HG02840 (cell line): ENCODE data around the gene RPTOR.

ENCODE experiments used
- ATAC-seq: cut with Tn5 transposase; IDR thresholded peaks from one replicate; pipeline ENCODE4 v1.9.1; 2021; ENCODE audit warnings: mild to moderate bottlenecking, moderate library complexity, moderate number of reproducible peaks; ENCODE audit not compliant: unreplicated experiment, low FRiP score

Gene RPTOR

DNA sequence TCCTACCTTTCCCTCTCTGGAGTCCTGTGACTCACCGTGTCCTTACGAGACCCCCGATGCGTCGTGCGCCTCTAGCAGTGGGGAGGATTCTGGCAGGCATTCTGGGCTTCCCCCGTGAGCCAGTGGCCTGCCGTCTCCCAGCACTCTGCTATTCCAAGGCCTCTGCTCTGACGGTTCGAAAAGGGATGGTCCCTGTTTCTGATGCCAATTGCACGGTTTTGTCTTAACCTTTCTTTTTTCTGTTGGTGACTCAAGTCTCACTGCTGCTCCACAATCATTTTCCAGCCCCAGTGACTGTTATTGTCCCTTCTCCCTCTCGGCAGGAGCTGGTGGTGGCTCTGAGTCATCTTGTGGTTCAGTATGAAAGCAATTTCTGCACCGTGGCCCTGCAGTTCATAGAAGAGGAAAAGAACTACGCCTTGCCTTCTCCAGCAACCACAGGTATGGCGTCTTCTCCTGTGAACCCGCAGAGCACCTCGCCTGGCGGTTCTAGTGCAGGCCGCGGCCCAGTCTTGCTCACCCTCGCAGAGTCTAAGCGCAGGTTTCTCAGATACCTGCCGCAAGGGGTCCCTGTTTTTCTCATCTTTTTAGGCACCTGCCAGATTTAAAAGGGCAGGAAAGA, 346.9 kb downstream of the RPTOR start:
- ATAC-seq: no peak

DNA sequence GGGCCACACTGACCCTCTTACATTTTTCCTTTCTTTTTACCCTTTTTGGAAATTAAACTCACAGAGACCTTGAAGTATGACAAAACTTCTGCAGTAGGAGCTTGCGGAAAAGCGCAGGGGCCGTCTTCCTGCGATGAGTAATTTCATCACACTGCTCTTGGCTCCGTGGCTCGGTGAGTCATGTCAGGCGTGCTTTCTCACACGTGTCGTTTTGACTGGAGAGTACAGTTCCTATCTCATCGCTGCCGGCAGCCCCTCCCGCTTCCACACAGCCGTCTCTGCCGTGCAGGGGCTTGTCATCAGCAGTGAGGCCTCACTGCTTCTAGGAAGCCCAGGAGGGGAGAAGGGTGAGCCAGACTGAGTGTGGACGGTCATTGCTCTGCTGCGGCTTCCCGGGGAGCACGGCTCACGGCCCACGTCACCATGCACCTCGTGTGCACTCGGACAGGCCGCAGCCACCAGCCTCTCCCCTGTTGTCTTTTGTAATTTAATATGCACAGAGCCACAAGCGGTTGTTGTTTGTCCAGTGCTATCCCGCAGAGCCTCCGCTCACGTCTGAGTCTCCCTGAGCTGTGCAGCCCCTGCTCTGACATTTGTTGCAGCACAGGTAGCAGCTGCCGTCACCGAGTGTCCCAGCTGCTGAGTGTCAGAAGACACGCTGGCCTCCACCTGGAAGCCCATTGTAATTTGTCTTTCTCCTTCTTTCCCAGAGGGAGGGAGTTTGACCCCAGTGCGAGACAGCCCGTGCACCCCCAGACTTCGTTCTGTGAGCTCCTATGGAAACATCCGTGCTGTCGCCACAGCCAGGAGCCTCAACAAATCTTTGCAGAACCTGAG, 347.6 kb downstream of the RPTOR start:
- no peak for ATAC-seq

DNA sequence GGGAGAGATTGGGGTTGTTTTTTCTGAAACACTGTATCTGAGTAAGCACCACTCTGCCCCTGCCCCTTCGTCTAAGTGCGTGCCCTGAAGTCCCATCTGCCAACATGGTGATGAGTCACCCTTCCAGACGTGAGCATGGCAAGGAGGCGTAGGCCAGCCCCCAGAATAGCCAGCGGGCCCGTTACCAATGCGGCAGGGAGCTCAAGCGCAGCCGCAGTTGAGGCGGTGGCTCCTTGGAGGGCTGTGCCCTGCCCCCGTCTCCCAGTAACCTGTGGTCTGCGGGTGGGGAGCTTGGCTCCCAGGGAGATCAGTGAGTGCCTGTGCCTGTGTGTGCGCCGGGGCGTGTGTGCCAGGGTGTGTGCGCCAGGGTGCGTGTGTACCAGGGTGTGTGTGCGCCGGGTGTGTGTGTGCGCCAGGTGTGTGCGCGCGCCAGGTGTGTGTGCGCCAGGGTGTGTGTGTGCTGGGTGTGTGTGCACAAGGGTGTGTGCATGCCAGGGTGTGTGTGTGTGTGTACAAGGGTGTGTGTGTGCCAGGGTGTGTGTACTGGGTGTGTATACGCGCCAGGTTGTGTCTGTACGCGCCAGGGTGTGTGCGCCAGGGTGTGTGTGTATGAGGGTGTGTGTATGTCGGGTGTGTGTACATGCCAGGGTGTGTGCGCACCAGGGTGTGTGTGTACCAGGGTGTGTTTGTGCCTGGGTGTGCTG, 348.4 kb downstream of the RPTOR start:
- ATAC-seq: no peak

DNA sequence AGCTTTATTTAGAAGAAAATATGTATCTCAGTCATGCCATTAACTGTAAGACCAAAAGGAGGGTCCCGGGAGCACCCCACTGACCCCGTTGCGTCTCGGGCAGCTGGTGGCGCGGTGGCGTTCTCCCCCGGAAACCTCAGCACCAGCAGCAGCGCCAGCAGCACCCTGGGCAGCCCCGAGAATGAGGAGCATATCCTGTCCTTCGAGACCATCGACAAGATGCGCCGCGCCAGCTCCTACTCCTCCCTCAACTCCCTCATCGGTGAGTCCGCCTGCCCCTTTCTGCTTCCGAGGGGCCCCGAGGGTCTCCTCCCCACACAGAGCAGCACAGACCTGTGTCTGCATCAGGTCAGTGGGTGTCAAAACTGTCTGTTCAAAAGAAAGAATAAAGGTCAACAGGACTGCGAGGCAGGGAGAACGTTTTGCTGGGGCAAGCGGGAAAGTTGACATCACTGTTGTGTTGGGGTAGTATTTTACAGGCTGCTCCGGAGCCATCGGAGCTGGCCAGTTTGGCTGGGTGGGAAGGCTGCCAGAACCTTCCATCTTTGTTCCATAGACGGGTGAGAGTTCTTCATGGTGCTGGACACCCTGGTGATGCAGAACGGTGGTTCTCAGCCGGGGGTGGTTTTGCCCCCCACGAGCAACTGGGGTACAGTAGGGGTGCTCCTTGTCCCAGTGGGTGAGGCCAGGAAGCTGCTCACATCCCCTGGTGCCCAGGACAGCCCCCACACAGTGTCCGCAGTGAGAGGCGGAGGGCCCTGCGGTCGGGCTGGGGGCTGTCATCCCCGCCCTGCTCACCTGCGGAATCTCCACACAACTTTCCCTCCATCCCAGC, 349.2 kb downstream of the RPTOR start:
- no peak for ATAC-seq

DNA sequence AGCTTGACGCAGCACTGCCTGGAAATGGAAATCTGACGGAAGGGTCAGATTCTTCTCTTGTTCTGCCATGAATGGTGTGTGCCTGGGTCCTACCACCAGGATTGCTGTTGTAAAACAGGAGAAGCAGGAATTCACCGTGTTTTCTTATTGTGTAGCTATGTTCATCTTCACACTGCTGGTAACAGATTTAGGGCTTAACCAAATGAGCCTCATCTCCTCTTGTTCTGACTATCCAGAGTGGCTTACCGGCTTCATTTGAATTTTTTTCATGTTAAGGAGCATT, 349.7 kb downstream of the RPTOR start:
- ATAC-seq: no peak

DNA sequence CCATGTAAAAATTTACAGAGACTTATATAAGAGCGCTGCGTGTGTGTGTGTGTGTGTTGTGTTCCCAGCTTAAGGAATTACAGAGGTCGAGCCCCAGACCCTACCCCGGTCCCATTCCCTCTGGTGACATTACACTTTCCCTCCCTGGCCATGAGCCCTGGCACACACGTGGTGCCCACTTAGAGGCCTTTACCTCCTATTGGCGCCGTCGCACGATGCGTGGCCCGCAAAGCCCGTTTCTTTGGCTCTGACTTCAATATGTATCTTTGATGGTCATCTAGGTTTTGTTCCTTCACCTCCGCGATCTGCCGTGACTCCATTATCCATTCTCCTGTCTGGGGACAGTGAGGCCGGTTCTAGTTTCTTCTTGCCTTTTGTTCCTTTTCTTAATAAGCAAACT, 350.1 kb downstream of the RPTOR start:
- no peak for ATAC-seq

DNA sequence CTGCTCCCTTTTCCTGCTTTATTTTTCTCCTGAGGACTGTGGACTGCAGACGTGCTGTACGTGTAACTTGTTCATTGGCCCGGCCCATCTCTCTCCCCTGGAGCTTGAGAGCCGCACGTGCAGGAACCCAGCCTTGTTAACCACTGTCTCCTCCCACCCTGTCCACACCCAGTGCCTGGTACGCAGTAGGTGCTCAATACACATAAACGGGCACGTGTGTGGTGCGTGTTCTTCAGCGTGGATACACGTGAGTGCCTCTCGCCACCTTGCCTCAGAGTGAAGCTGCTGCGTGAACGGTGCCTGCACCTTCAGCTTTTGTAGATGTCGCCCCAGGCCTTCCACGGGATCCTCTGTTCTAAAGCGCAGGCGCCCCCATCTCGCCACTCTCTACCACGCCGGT, 350.7 kb downstream of the RPTOR start:
- ATAC-seq: no peak

DNA sequence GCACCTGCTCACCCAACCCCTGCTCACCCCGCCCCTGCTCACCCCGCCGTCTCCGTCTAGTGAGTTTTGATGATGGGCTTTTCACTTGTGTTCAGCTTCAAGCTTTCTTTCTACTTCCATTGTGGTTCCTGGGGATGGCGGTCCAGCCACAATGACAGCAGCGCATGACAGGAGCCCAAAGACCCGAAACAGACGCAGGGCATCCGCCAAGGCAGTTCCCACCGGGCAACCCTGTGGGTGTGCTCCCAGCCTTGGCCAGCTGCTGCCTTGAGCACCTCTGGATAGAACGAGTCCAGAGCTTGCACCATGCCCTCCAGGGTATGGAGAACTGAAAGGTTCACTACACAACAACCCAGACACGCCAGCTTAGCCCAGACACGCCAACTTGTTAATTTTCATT, 354.1 kb downstream of the RPTOR start:
- ATAC-seq: no peak

DNA sequence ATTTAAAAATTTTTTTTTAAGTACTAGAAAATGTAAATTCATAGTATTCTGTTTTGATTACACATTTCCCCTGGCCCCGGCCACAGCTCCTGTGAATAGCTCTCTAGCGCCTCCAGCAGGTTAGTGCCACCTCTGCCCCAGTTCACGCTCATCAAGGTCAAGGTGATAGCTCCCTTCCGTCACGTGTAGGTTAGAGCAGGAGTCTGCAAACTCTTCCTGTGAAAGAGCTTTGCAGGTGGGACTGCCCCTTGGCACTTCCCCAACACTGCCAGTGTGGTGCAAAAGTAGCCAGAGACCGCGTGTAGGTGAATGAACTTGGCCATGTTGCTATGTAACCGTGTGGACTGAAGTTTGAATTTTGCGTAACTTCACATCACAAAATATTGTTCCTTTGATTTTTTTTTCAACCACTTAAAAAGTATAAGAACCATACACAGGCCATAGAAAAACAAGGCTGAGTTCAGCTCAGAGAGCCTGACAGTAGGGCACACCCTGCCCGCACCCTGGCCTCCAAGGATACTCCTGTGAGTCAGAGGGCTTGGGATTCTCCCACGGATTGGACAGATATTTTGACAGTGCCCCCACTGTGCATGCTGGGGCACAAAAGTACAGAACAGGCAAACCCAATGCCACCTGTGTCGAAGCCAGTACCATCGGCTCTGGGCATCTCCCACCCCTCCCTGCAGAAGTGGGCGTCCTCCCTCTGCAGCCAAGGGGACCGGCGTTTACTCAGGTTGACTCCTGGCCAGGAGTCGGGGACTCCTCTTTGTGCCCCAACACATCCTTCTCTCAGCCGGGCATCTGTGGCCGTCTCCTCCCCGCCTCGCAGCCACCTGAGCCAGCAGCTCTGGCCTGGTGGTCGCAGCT, 355.0 kb downstream of the RPTOR start:
- no peak for ATAC-seq

DNA sequence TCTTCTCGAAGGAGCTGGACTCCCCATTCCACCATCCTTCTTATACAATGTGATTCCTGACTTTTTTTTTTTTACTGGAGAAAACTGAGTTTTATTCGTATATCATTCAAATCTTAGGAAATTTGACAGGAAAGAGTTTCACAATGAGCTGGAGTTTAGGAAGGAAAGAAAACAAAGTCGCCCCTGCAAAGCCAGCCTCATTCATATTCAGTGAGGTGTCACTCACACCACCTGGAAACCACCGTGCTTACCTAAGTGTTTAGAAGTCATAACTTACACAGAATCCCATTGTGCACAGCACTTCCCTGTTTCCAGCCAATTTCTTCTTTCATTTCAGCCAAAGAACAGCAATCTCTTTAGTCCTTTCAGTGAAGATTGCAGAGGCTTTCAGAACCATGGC, 356.7 kb downstream of the RPTOR start:
- ATAC-seq: no peak

DNA sequence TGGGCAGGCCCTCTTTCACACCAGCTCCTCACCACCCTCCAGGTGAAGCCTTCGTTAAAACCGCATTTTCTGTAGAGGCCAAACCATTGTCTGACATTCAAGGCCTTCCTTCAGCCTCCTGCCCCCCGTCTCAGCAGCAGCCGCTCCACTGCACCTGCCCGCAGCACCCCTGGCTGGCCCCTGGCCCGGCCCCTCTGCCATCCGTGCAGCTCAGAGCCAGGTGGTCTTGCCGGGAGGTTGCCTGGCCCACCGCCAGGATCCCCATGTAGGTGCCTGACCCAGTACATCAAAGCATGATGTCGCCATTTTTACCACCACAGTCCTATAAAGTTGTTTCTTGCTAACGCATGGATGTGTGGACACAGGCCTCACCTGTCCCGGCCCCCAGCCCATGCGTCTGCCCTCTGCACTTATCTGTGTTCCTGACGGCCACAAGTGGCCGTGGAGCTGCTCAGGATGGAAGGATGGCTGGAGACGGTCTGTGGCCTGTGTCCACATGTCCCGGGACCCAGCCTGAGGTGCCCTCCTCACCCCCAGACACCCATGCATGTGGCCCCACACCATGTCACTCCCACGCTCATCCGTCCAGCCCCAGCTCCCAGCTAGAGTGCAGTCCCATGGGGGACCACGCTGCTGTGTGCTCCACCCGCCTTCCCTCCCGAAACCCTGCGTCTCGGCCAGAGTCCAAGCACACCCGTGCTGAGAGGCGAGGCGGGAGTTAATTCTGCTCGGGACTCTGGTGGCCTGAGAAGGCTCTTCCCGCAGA, 357.7 kb downstream of the RPTOR start:
- no peak for ATAC-seq

DNA sequence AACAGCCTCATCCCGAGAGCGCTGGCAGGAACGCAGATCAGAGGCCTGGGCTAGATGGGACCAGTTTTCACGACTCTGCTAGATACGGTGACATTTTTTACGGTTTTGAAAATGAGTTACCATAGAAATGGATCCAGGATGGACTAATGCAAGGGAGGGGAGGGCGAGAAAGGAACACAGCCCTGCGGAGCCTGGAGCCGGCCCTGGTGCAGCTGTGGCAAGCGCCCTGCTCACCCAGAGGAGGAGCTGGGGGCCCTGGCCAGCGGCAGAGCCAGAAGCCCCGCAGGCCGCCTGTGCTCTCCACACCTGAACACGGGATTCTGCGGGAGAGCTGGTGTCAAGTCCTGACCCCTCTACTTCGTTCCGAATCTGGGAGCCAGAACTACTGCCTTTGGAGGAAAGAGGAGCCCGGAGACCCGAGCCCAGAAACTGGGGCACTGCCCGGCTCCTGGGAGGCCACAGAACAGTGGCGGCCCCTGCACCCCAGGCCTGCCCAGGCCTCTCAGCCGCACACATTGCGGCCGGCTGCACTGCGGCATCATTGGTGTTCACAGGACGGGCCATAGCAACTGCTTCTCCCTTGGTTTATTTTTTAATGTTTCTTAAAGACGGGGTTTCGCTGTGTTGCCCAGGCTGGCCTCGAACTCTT, 358.4 kb downstream of the RPTOR start:
- no peak for ATAC-seq

DNA sequence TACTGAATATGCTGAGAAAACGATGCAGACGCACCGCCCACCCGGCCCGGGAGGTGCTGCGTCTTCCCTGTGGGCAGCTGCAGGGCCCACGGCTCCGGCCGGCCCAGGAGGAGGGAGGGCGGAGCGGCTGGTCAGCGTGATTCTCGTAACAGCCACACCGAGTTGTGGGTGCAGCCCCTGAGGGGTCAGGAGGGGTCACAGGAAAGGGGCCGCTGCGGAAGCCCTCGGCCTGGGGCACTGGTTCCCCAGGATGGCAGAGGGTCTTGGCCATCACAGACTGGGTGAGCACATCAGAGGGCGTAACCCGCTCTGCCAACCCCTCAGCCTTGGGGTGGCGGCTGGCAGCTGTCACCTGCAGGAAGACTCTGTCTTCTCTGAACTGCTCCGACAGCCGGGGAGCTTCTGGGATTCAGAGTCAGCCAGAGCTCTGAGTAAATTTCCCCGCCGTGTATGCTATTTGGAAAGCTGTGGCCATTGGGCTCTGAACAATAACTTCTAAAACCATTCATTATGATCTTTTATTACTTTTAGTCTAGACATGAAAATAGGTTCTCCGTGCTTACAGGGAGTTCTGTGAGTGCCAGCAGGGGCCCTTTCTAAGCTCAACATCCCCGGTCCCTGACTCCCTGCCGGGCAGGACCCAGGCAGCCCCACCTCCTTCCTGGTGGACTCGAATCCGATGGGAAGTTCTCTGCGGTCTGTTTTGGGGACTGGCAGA, 359.6 kb downstream of the RPTOR start:
- ATAC-seq: no peak

DNA sequence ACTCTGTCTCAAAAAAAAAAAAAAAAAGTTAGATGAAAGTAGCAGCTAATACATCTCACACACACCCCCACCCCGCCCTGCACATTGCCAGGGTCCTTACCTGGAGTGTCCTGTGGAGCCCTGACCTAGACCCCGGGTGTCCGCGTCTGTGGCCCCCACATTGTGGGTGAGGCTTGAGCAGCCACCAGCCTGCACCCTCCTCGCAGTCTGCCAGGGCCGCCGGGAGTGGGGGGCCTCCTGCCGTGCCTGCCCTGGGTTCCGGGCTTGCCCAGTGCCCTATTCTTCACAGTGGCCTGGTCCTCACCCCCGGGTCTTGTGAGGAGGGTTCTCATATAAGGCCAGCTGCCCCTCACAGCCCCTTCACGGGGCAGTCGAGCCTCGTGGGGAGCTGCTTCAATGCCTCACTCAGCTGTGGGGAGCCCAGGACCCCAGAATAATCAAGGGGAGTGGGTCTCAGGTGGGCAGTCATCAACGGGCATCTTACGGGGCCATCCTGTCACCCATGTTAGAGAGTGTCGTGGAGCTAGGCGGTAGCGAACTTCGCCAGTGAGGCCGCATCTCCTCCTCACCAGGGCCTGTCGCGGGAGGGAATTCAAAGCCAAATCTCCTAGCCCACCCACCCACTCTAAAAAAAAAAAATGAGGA, 361.1 kb downstream of the RPTOR start:
- ATAC-seq: no peak

DNA sequence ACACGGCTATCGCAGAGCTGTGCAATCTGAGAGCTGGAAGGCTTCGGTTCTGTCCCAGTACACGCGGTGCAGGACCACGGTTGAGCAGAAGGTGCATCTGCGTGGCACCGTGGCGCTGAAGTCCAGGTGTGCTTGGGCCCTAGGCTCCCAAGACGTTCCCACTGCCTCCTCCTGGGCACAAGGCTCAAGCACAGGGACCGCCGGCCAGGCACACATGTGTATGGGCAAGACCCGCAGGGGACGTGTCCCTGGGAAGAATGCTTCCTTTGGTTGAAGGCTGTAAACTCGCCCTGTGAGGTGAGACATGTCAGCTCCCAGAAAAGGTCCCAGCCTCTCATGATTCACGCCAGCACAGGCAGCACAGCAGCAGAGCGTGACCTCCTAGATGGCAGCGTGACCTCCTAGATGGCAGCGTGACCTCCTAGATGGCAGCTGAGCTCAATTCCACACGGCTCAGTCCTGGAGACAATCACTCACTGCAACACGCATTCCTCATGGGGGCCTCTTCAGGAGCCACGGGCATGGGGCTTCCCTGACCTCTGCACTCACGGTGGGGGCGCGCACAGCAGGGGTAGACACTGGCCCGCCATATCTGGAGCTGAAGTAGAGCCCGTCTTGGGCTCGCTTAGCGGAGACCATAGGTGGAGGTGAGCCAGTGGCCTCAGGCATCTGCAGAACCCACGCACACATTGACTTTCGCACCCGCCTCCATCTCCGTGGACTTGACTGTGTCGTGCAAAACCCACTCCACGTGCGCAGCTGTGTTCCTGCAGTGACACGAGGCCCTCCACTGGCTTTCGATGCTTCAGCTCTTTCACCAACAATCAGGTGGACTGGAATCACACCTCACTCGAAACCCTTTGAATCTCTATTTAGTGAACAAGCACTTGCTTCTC, 362.0 kb downstream of the RPTOR start:
- ATAC-seq: no peak

DNA sequence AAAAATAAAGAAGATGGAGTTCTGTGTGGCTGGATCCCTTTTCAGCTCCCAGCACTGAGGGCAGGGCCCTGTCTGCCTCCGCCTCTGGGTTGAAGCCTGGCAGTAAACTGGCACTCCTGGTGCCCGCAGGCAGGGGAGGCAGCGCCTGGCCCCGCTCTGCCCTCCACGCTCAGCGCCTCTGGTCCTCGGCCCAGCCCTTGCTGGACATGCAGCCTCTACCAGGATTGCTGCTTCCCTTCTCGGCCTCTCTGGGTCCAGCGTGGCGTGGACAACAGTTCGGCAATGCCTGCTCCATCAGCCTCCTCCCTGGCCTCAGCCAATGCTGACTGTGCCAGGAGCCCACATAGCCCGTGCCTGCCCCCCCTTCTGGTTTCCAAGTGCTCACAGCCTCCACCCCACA, 362.6 kb downstream of the RPTOR start:
- ATAC-seq: no peak

DNA sequence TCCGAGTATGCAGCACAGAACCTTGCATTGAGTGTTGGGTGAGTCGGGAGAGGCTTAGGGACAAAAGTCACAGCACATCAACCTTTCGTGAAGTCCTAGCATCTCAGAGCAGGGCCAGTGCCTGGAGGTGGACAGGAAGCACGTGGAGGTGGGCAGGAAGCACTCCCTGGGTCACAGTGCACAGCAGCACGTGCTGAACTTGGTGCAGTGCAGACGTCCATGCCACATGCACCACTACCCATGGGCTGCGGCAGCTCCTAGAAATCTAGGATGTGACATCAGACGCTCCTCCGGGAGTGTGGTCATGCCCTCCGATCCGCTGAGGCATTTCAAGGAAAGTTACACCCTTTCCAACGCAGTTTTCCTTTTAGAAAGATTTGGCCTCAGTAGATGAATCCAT, 363.6 kb downstream of the RPTOR start:
- no peak for ATAC-seq
